ENCODE results near the gene CBX8. TPM values are rescaled to one million over a fixed set of nuclear protein-coding genes. Genes with fewer than 3 reads are reported as not detected.
A peak's percentile ranks its signal among the peaks of the same experiment; 100 is the strongest.
"Not testable (repeated sequence)": the region's sequence is repeated elsewhere in the genome, so short reads cannot be mapped to it uniquely, and the experiment has no call there.

The CBX8 gene
- total and polyA plus RNA-seq, 2 experiments from 2014 or later = 6.5 to 8.6 TPM

DNA sequence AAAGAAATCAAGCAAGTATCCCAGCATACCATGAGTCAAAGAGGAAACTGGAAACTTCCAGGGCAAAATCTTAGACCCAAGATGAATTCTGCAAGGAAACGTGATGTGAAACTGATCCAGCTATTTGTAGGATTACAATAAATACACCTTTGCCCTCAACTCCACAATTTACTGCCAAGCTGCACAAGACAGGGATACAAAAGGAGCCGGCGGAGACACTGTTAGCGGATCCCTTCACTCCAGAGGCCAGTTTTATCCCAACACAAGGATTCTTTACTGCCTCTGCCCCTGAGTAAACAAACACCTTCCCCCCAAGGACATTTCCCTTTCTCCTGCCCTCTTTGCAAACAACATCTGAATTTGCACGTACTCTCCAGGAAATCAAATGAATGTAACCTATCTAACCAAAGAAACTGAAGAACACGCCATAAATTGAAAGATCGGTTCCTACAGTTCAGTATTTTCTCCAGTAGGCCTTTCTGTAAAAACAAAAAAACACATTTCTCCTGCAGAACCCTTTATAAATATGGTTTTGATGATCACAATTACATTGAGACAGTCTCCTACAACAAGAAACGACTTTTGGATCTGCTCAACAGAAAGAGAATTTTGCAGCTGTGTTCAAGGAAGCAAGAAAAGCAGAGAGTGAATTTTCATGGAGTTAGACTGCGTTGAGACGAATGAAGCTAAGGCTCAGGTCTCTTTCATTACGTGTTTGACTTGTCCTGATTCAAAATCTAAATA, 20.3 kb downstream of the CBX8 start:
- no peak overlapping the region for H3K4me3 ChIP-seq
- WGBS (ENCODE audit: low lambda C conversion rate, missing lambda C conversion rate) = 17% methylated on average over 11 of the region's 11 CpGs
- peak; percentile 45 for DNase-seq (ENCODE audit: low spot score)
- peak overlapping the region; percentile 75 for H3K27ac ChIP-seq
- peak overlapping the region; percentile 87 for H3K4me2 ChIP-seq
- H3K4me1 ChIP-seq (ENCODE audit: insufficient read depth) = peaks cover 35% of the 10 kb centered on the region
- peak overlapping the region; percentile 65 for H2AFZ ChIP-seq
- no peaks in the 10 kb centered on the region for H3K9me3 ChIP-seq (ENCODE audit: low read depth)
- peaks cover 25% of the 10 kb centered on the region for H3K79me2 ChIP-seq
- peaks cover 16% of the 10 kb centered on the region for H4K20me1 ChIP-seq (ENCODE audit: insufficient read depth, poor library complexity, severe bottlenecking)
- TF ChIP-seq EZH2phosphoT487 (IDR thresholded peaks at IDR 0.05; ENCODE audit: low read depth, severe bottlenecking, unreplicated experiment) (no peak), EZH2 (IDR thresholded peaks at IDR 0.05; ENCODE audit: borderline replicate concordance) (no peak)
- TF ChIP-seq, protein P1, sequence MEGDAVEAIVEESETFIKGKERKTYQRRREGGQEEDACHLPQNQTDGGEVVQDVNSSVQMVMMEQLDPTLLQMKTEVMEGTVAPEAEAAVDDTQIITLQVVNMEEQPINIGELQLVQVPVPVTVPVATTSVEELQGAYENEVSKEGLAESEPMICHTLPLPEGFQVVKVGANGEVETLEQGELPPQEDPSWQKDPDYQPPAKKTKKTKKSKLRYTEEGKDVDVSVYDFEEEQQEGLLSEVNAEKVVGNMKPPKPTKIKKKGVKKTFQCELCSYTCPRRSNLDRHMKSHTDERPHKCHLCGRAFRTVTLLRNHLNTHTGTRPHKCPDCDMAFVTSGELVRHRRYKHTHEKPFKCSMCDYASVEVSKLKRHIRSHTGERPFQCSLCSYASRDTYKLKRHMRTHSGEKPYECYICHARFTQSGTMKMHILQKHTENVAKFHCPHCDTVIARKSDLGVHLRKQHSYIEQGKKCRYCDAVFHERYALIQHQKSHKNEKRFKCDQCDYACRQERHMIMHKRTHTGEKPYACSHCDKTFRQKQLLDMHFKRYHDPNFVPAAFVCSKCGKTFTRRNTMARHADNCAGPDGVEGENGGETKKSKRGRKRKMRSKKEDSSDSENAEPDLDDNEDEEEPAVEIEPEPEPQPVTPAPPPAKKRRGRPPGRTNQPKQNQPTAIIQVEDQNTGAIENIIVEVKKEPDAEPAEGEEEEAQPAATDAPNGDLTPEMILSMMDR (IDR thresholded peaks at IDR 0.05; ENCODE audit: poor library complexity) = no peak
- no peaks in the 10 kb centered on the region for H3K27me3 ChIP-seq
- no peaks in the 10 kb centered on the region for H3K9me2 ChIP-seq (replicated peaks; ENCODE audit: insufficient read depth)
- no peaks in the 10 kb centered on the region for H3K36me3 ChIP-seq (replicated peaks; ENCODE audit: insufficient read depth, low read depth)

DNA sequence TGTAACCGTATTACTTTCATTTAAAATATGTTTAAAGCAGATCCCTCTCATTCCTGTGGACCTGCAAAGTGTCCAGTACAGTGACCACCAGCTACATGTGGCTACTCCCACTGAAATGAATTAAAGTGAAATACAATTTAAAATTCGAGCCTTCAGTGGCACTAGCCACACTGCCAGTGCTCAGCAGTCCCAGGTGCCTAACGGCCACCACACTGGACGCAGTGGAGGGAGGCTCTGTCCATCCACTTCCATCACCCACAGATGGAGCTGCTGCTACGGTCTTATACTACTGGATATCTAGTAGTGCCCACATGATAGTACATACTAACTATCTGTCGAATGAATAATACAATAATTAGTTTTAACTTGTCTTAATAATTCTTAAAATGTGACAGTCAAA, 21.2 kb downstream of the CBX8 start:
- H3K27me3 ChIP-seq = no peaks in the 10 kb centered on the region
- H3K27ac ChIP-seq = peak overlapping the region; percentile 75
- peak overlapping the region; percentile 87 for H3K4me2 ChIP-seq
- no peak for DNase-seq (ENCODE audit: low spot score)
- no peaks in the 10 kb centered on the region for H3K9me3 ChIP-seq (ENCODE audit: low read depth)
- H3K9me2 ChIP-seq (replicated peaks; ENCODE audit: insufficient read depth) = no peaks in the 10 kb centered on the region
- peaks cover 25% of the 10 kb centered on the region for H3K79me2 ChIP-seq
- 83% methylated on average over 6 of the region's 6 CpGs for WGBS (ENCODE audit: low lambda C conversion rate, missing lambda C conversion rate)
- no peak for TF ChIP-seq EZH2phosphoT487 (IDR thresholded peaks at IDR 0.05; ENCODE audit: low read depth, severe bottlenecking, unreplicated experiment)
- TF ChIP-seq, protein P1 (IDR thresholded peaks at IDR 0.05; ENCODE audit: poor library complexity) = peak; percentile 4
- no peak overlapping the region for H3K4me3 ChIP-seq
- H3K4me1 ChIP-seq (ENCODE audit: insufficient read depth) = peaks cover 35% of the 10 kb centered on the region
- no peak overlapping the region for H2AFZ ChIP-seq
- peaks cover 16% of the 10 kb centered on the region for H4K20me1 ChIP-seq (ENCODE audit: insufficient read depth, poor library complexity, severe bottlenecking)
- H3K36me3 ChIP-seq (replicated peaks; ENCODE audit: insufficient read depth, low read depth) = no peaks in the 10 kb centered on the region

DNA sequence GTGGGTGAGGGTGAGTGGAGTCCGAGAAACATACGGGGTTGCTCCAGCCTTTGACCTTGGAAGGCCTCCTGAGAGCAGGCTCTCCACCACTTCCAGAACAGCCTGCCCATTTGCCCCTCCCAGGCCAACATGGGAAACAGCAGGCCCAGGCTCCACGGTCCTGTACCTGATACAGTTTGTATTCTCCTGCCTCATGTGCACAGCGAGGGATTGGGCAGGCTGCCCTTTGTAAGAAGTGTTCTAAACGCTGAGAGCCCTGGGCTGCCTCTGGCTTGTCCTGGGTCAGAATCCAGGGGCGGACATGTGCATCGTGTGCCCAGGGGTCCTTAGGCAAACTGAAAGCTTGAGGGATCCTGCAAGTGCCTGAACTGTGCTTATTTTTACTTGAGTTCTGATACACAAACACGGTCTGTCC, 22.3 kb downstream of the CBX8 start:
- Histone ChIP-seq H3K4me2 (no peak overlapping the region), H3K36me3 (replicated peaks; ENCODE audit: insufficient read depth, low read depth) (no peaks in the 10 kb centered on the region), H3K27ac (no peak overlapping the region), H3K27me3 (no peaks in the 10 kb centered on the region), H3K9me3 (ENCODE audit: low read depth) (no peaks in the 10 kb centered on the region), H3K4me1 (ENCODE audit: insufficient read depth) (peaks cover 31% of the 10 kb centered on the region), H3K4me3 (no peak overlapping the region), H2AFZ (no peak overlapping the region), H4K20me1 (ENCODE audit: insufficient read depth, poor library complexity, severe bottlenecking) (peaks cover 7% of the 10 kb centered on the region), H3K9me2 (replicated peaks; ENCODE audit: insufficient read depth) (no peaks in the 10 kb centered on the region), H3K79me2 (peaks cover 14% of the 10 kb centered on the region)
- WGBS (ENCODE audit: low lambda C conversion rate, missing lambda C conversion rate) = 75% methylated on average over 8 of the region's 8 CpGs
- TF ChIP-seq EZH2 (IDR thresholded peaks at IDR 0.05; ENCODE audit: borderline replicate concordance) (no peak), EZH2phosphoT487 (IDR thresholded peaks at IDR 0.05; ENCODE audit: low read depth, severe bottlenecking, unreplicated experiment) (no peak)
- TF ChIP-seq, protein P1 (IDR thresholded peaks at IDR 0.05; ENCODE audit: poor library complexity) = no peak
- no peak for DNase-seq (ENCODE audit: low spot score)

DNA sequence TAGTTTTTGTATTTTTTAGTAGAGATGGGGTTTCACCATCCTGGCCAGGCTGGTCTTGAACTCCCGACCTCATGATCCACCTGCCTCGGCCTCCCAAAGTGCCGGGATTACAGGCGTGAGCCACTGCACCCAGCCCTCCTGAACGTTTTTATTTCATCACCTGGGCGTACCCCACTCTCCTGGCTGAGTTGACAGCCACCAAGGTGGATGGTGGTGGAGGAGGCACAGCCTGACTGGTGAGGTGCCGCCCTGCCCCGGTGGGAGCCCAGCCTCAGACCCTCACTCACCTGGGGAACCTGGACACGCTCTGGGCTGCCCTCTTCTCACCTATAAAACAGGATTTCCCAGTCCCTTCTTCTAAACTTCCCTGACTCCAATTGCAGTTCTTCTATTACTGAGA, 24.2 kb downstream of the CBX8 start:
- H3K4me1 ChIP-seq (ENCODE audit: insufficient read depth) = peaks cover 23% of the 10 kb centered on the region
- not testable (repeated sequence) for H4K20me1 ChIP-seq (ENCODE audit: insufficient read depth, poor library complexity, severe bottlenecking); DNase-seq (ENCODE audit: low spot score); H3K9me3 ChIP-seq (ENCODE audit: low read depth); H2AFZ ChIP-seq; H3K9me2 ChIP-seq (replicated peaks; ENCODE audit: insufficient read depth); H3K27ac ChIP-seq; H3K4me3 ChIP-seq; H3K4me2 ChIP-seq; H3K79me2 ChIP-seq; H3K27me3 ChIP-seq; H3K36me3 ChIP-seq (replicated peaks; ENCODE audit: insufficient read depth, low read depth)
- 85% methylated on average over 9 of the region's 9 CpGs for WGBS (ENCODE audit: low lambda C conversion rate, missing lambda C conversion rate)
